Right lobe of liver (tissue), 4 donors: ENCODE measurements around the gene ELF1.

Experiments
- POLR2A ChIP-seq: fragments of 450-650 bp; IDR thresholded peaks from one replicate; pipeline ENCODE4 v1.6.1; 2017; ENCODE audit warnings: antibody characterized with exemption, mild to moderate bottlenecking
- TF ChIP-seq, protein P1 (sequence below), 4 donors: fragments of 200-600 bp in 3 of 4; fragments of 450-650 bp in 1 of 4; IDR thresholded peaks; one replicate each; pipeline versions ENCODE4 v1.5.1 to v1.8.0; 2016 to 2022; ENCODE audit warnings: antibody characterized with exemption in 4 of 4, mild to moderate bottlenecking in 2 of 4
- donor health status: DM: no; HTN: no; CAD: no.
- donor health status: DM: no; HTN: no; CAD: no.
- donor health status: DM: no; HTN: yes; CAD: no.

DNA sequence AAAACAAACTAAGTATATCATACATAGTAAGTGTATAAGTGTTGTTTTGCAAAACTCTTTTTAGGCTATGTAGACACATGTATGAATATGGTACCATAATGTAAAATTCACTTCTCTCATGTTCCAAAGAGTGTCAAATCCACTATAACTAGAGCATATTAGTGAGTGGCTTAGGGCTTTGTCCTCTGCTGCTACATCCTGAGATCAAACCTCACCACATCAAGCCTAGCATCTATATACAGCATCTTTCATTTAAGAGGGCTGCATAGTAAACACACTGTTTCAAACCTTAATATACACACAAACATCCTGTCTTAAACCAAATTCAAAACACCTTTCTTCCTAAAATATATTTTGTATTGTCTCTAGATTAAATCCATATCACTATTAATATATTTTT, 38.7 kb downstream of the ELF1 start:
- TF ChIP-seq, protein P1, sequence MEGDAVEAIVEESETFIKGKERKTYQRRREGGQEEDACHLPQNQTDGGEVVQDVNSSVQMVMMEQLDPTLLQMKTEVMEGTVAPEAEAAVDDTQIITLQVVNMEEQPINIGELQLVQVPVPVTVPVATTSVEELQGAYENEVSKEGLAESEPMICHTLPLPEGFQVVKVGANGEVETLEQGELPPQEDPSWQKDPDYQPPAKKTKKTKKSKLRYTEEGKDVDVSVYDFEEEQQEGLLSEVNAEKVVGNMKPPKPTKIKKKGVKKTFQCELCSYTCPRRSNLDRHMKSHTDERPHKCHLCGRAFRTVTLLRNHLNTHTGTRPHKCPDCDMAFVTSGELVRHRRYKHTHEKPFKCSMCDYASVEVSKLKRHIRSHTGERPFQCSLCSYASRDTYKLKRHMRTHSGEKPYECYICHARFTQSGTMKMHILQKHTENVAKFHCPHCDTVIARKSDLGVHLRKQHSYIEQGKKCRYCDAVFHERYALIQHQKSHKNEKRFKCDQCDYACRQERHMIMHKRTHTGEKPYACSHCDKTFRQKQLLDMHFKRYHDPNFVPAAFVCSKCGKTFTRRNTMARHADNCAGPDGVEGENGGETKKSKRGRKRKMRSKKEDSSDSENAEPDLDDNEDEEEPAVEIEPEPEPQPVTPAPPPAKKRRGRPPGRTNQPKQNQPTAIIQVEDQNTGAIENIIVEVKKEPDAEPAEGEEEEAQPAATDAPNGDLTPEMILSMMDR (IDR thresholded peaks at IDR 0.05) = no peak
- TF ChIP-seq POLR2A = no peak
